Caco-2 (cell line): ENCODE data around the gene PFKFB3. TPM values are rescaled to one million over a fixed set of nuclear protein-coding genes. Genes with fewer than 3 reads are reported as not detected.

Experiments used
- BruUV-seq: library from RNA; stranded (reverse); fragments of 400-500 nt; replicated peaks from 2 replicates; lab custom pipeline; 2021; lab: Mats Ljungman, UMichigan
- CTCF ChIA-PET: fragments of 300-600 bp; sonication (Branson Sonifier 250); formaldehyde crosslinking; loops from one replicate; lab custom pipeline; 2022; ENCODE audit warnings: antibody characterized with exemption; lab: Charles Lee
- POLR2A ChIA-PET: fragments of 300-600 bp; sonication (Branson Sonifier 250); formaldehyde crosslinking; loops from one replicate; lab custom pipeline; 2022; ENCODE audit warnings: antibody characterized with exemption; lab: Charles Lee
- DNase-seq, 2 experiments: peaks; one replicate each; pipeline versions ENCODE4 v3.0.0 to v3.0.0-alpha.2; 2020 to 2022
- H3K27me3 ChIP-seq: replicated peaks from 2 replicates; pipeline ENCODE4 v1.6.0; 2011; ENCODE audit warnings: low read length; ENCODE audit not compliant: control insufficient read depth, insufficient read depth
- H3K36me3 ChIP-seq: 2 replicates; pipeline ENCODE4 v1.5.1; 2011; ENCODE audit warnings: low read length; ENCODE audit not compliant: control insufficient read depth, insufficient read depth
- H3K4me1 ChIP-seq: fragments of 250-450 bp; sonication (Bioruptor Pico); 2 replicates; pipeline ENCODE4 v1.5.1; 2020; ENCODE audit warnings: mild to moderate bottlenecking
- H3K4me3 ChIP-seq: 2 replicates; pipeline ENCODE4 v1.5.1; 2011; ENCODE audit warnings: low read depth, mild to moderate bottlenecking, control low read depth, low read length
- H3K9me3 ChIP-seq: fragments of 250-450 bp; sonication (Bioruptor Pico); 2 replicates; pipeline ENCODE4 v1.5.1; 2020; ENCODE audit warnings: mild to moderate bottlenecking, moderate library complexity
- H3K27ac Mint-ChIP-seq: one replicate; pipeline ENCODE4 v1.8.0; 2022; ENCODE audit warnings: mixed read lengths; ENCODE audit not compliant: unreplicated experiment
- H3K27me3 Mint-ChIP-seq: one replicate; pipeline ENCODE4 v1.8.0; 2022; ENCODE audit warnings: mixed read lengths; ENCODE audit not compliant: insufficient read depth, unreplicated experiment
- H3K36me3 Mint-ChIP-seq: one replicate; pipeline ENCODE4 v1.8.0; 2022; ENCODE audit warnings: mild to moderate bottlenecking, mixed read lengths; ENCODE audit not compliant: insufficient read depth, unreplicated experiment
- H3K4me1 Mint-ChIP-seq: one replicate; pipeline ENCODE4 v1.8.0; 2022; ENCODE audit warnings: low read depth, mixed read lengths; ENCODE audit not compliant: unreplicated experiment
- H3K4me3 Mint-ChIP-seq: one replicate; pipeline ENCODE4 v1.8.0; 2022; ENCODE audit warnings: mild to moderate bottlenecking, moderate library complexity, mixed read lengths; ENCODE audit not compliant: unreplicated experiment
- H3K9me3 Mint-ChIP-seq: one replicate; pipeline ENCODE4 v1.8.0; 2022; ENCODE audit warnings: mixed read lengths; ENCODE audit not compliant: unreplicated experiment
- intact Hi-C: fragments of 100-400 bp; cut with micrococcal nuclease; formaldehyde crosslinking; loops from one replicate; pipeline ENCODE4 v1.10.0; 2022; ENCODE audit not compliant: unreplicated experiment
- total RNA-seq: library from RNA; stranded (reverse); gene quantifications from 2 replicates; pipeline ENCODE4 v1.2.3, GENCODE V29; 2022
- TF ChIP-seq, protein P1 (sequence below), 2 experiments: fragments of 200-600 bp in 1 of 2; IDR thresholded peaks; 1 replicate in 1 of 2; 2 replicates in 1 of 2; pipeline versions ENCODE4 v1.5.1 to v1.8.0; 2011 to 2022; ENCODE audit warnings: antibody characterized with exemption in 1 of 2, control low read depth in 1 of 2, inconsistent platforms in 1 of 2, low read depth in 1 of 2, low read length in 1 of 2, mild to moderate bottlenecking in 1 of 2, moderate library complexity in 1 of 2; ENCODE audit not compliant: insufficient read depth in 1 of 2, severe bottlenecking in 1 of 2, unreplicated experiment in 1 of 2

PFKFB3 gene
- total RNA-seq, 1 experiment from 2014 or later: 33.0 TPM

GRCh38 chr10:6171881-6172695 is 30.6 kb upstream of the PFKFB3 start:
- Mint-ChIP-seq H3K4me3 (no peak overlapping the region), H3K27me3 (no peaks in the 10 kb centered on the region), H3K27ac (no peak overlapping the region), H3K9me3 (no peaks in the 10 kb centered on the region), H3K36me3 (peaks cover 41% of the 10 kb centered on the region), H3K4me1 (peaks cover 37% of the 10 kb centered on the region)
- ChIA-PET CTCF (interaction anchor here (1.6 kb wide), 1 partner anchor 230 kb away, joined by 7 read pairs; no protein-coding TSS in a partner anchor), POLR2A (no interaction called here)
- Histone ChIP-seq H3K27me3 (no peaks in the 10 kb centered on the region), H3K4me1 (peaks cover 17% of the 10 kb centered on the region), H3K9me3 (no peaks in the 10 kb centered on the region), H3K36me3 (no peaks in the 10 kb centered on the region; the same call in 1 of the 2 replicates), H3K4me3 (no peak overlapping the region)
- TF ChIP-seq, protein P1, sequence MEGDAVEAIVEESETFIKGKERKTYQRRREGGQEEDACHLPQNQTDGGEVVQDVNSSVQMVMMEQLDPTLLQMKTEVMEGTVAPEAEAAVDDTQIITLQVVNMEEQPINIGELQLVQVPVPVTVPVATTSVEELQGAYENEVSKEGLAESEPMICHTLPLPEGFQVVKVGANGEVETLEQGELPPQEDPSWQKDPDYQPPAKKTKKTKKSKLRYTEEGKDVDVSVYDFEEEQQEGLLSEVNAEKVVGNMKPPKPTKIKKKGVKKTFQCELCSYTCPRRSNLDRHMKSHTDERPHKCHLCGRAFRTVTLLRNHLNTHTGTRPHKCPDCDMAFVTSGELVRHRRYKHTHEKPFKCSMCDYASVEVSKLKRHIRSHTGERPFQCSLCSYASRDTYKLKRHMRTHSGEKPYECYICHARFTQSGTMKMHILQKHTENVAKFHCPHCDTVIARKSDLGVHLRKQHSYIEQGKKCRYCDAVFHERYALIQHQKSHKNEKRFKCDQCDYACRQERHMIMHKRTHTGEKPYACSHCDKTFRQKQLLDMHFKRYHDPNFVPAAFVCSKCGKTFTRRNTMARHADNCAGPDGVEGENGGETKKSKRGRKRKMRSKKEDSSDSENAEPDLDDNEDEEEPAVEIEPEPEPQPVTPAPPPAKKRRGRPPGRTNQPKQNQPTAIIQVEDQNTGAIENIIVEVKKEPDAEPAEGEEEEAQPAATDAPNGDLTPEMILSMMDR (IDR thresholded peaks at IDR 0.05; ENCODE audit: insufficient read depth in 1 of 2, low read depth in 1 of 2, low read length in 1 of 2, severe bottlenecking in 1 of 2, unreplicated experiment in 1 of 2): no peak
- no TSS peak for BruUV-seq
- no peak for DNase-seq
- intact Hi-C loops: no loop called here

DNA sequence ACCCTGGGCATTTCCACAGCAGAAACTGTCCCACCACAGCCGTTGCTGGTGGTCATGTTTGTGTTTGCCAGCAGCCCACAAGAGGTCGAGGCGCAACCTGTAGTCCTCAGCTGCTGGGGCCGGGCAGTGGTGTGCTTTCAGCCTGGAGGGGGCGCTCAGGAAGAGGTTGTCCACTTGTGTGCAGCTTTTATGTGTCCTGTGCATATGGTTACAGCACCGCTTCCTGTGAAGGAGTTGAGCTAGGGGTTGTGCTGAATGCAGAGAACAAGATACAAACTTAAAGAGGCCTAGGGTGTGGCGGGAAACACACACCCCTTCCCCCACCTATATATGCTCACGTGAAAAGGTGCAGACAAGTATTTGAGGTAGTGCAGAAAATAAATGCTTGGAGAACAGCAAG is 29.5 kb upstream of the PFKFB3 start:
- CTCF ChIA-PET: interaction anchor here (1.6 kb wide), 1 partner anchor 228 kb away, joined by 7 read pairs; no protein-coding TSS in a partner anchor
- POLR2A ChIA-PET: no interaction called here

DNA sequence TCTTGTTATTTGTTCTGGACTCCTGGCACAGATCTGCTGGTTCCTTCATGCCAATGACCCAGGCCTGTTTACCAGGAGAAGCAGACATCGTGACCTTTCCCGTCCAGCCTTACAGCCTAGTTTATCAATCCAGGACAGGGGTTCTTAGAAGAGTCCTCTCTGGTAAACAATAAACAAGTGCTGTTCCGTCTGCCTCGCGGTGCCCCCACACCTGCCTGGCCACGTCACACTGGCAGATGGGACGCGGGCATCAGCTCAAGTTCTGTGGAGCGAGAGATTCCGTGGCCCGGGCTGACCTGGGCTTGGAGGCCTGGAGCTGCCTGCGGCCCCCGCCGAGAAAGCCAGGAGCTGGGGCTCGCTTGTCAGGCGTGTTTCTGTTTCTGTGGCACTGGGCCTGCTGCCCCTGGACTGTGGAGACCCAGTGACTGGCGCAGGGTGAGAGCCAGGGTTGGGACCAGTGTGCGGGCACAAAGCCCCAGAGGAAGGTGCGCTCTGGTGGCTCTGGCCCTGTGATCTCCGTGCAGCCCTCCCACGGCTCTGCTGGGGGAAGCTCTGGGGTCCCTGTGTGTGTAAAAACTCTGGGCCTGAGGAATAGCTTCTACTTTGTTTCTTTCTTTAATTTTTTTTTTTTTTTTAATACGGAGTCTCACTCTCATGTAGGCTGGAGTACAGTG is 28.4 kb upstream of the PFKFB3 start:
- POLR2A ChIA-PET: no interaction called here
- no peaks in the 10 kb centered on the region for H3K27me3 Mint-ChIP-seq
- H3K36me3 Mint-ChIP-seq: peaks cover 46% of the 10 kb centered on the region
- no peak for DNase-seq
- no peaks in the 10 kb centered on the region for H3K9me3 ChIP-seq
- CTCF ChIA-PET: interaction anchor here (0.7 kb wide), 1 partner anchor 12 kb away, joined by 3 read pairs; no protein-coding TSS in a partner anchor
- peaks cover 13% of the 10 kb centered on the region for H3K4me1 ChIP-seq
- H3K36me3 ChIP-seq: no peaks in the 10 kb centered on the region; the same call in 1 of the 2 replicates
- TF ChIP-seq, protein P1 (IDR thresholded peaks at IDR 0.05; ENCODE audit: insufficient read depth in 1 of 2, low read depth in 1 of 2, low read length in 1 of 2, severe bottlenecking in 1 of 2, unreplicated experiment in 1 of 2): no peak
- H3K4me1 Mint-ChIP-seq: peaks cover 23% of the 10 kb centered on the region
- no peaks in the 10 kb centered on the region for H3K27me3 ChIP-seq
- H3K4me3 Mint-ChIP-seq: no peak overlapping the region
- no TSS peak for BruUV-seq
- no peaks in the 10 kb centered on the region for H3K9me3 Mint-ChIP-seq
- H3K27ac Mint-ChIP-seq: no peak overlapping the region
- no peak overlapping the region for H3K4me3 ChIP-seq
- intact Hi-C loops: no loop called here

More for the DNA sequence above, 29.5 kb upstream of the PFKFB3 start:
- H3K4me3 Mint-ChIP-seq: no peak overlapping the region
- peaks cover 17% of the 10 kb centered on the region for H3K4me1 ChIP-seq
- TF ChIP-seq, protein P1 (IDR thresholded peaks at IDR 0.05; ENCODE audit: insufficient read depth in 1 of 2, low read depth in 1 of 2, low read length in 1 of 2, severe bottlenecking in 1 of 2, unreplicated experiment in 1 of 2): peak in 1 of 2 experiments; percentile 33
- no peaks in the 10 kb centered on the region for H3K9me3 Mint-ChIP-seq
- peaks cover 44% of the 10 kb centered on the region for H3K36me3 Mint-ChIP-seq
- peak in 1 of 2 experiments; percentile 29 for DNase-seq
- H3K27ac Mint-ChIP-seq: peak overlapping the region; percentile 14
- intact Hi-C loops: no loop called here
- H3K4me3 ChIP-seq: no peak overlapping the region
- no peaks in the 10 kb centered on the region for H3K9me3 ChIP-seq
- no peaks in the 10 kb centered on the region for H3K27me3 Mint-ChIP-seq
- no TSS peak for BruUV-seq
- H3K27me3 ChIP-seq: no peaks in the 10 kb centered on the region
- peaks cover 32% of the 10 kb centered on the region for H3K4me1 Mint-ChIP-seq
- no peaks in the 10 kb centered on the region; the same call in 1 of the 2 replicates for H3K36me3 ChIP-seq
